ENCODE measurements around the gene GAS7. TPM values are rescaled to one million over a fixed set of nuclear protein-coding genes. Genes with fewer than 3 reads are reported as not detected.

The GAS7 gene
- total and polyA plus RNA-seq, 3 donors from 2014 or later, result 70.2 to 184 (median 152) TPM

GRCh38 chr17:10069301-10069700 is 129.1 kb downstream of the GAS7 start:
- peak; percentile 54 for DNase-seq
- Histone ChIP-seq H3K4me3 (no peak overlapping the region), H3K27ac (no peak overlapping the region), H3K36me3 (ENCODE audit: low read depth, missing control alignments) (no peaks in the 10 kb centered on the region), H3K4me1 (peaks cover 8% of the 10 kb centered on the region), H3K9me3 (no peaks in the 10 kb centered on the region), H3K27me3 (no peaks in the 10 kb centered on the region)
- 42 to 61% methylated on average over 5 of the region's 5 CpGs for WGBS, 2 donors
- intact Hi-C loops (cut with DNase I; ENCODE audit: low total_unique reads), result no loop called here
- TF ChIP-seq, protein P1, sequence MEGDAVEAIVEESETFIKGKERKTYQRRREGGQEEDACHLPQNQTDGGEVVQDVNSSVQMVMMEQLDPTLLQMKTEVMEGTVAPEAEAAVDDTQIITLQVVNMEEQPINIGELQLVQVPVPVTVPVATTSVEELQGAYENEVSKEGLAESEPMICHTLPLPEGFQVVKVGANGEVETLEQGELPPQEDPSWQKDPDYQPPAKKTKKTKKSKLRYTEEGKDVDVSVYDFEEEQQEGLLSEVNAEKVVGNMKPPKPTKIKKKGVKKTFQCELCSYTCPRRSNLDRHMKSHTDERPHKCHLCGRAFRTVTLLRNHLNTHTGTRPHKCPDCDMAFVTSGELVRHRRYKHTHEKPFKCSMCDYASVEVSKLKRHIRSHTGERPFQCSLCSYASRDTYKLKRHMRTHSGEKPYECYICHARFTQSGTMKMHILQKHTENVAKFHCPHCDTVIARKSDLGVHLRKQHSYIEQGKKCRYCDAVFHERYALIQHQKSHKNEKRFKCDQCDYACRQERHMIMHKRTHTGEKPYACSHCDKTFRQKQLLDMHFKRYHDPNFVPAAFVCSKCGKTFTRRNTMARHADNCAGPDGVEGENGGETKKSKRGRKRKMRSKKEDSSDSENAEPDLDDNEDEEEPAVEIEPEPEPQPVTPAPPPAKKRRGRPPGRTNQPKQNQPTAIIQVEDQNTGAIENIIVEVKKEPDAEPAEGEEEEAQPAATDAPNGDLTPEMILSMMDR (IDR thresholded peaks at IDR 0.05), result no peak
- TF ChIP-seq POLR2A (IDR thresholded peaks at IDR 0.05), result no peak

DNA sequence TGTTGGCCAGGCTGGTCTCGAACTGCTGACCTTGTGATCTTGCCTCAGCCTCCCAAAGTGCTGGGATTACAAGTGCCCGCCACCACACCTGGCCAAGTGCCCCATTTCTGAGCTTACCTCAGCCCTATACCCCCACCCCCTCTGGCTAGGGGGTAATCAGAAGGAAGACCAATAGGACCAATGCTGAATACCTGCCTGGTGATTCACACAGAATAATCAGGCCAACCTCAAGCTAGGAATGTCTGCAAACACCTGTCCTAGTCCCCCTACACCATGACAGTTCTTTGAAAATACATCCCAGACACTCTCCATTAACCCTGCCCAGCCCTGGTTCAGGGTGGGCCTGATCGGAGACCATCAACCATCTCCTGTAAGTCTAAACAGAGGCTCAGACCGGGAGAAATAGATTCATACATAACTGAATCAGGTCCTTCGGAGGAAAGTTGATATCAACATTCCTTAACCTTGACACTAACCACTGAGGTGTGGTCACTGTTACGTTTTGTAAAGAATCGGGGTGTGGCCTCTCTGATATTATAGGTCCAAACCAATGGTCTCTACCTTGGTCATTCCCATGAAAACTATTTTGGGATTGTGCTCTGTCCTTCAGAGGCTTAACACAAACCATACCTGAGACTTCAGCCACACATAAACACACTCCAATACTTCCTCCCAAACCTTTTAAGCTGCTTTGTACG is 130.8 kb downstream of the GAS7 start:
- no peak for TF ChIP-seq POLR2A (IDR thresholded peaks at IDR 0.05)
- TF ChIP-seq, protein P1 (IDR thresholded peaks at IDR 0.05), result no peak
- H3K4me3 ChIP-seq, result no peak overlapping the region
- peaks cover 8% of the 10 kb centered on the region for H3K4me1 ChIP-seq
- intact Hi-C loops (cut with DNase I; ENCODE audit: low total_unique reads), result no loop called here
- H3K27ac ChIP-seq, result no peak overlapping the region
- 86 to 92% methylated on average over 8 of the region's 8 CpGs for WGBS, 2 donors
- H3K36me3 ChIP-seq (ENCODE audit: low read depth, missing control alignments), result no peaks in the 10 kb centered on the region
- H3K9me3 ChIP-seq, result no peaks in the 10 kb centered on the region
- no peaks in the 10 kb centered on the region for H3K27me3 ChIP-seq
- DNase-seq, result no peak

GRCh38 chr17:10064536-10064935 is 133.9 kb downstream of the GAS7 start:
- no peaks in the 10 kb centered on the region for H3K36me3 ChIP-seq (ENCODE audit: low read depth, missing control alignments)
- H3K4me1 ChIP-seq, result peaks cover 6% of the 10 kb centered on the region
- no peak for DNase-seq
- H3K27ac ChIP-seq, result no peak overlapping the region
- no peaks in the 10 kb centered on the region for H3K9me3 ChIP-seq
- intact Hi-C loops (cut with DNase I; ENCODE audit: low total_unique reads), result no loop called here
- TF ChIP-seq, protein P1 (IDR thresholded peaks at IDR 0.05), result no peak
- TF ChIP-seq POLR2A (IDR thresholded peaks at IDR 0.05), result no peak
- H3K4me3 ChIP-seq, result no peak overlapping the region
- H3K27me3 ChIP-seq, result no peaks in the 10 kb centered on the region
- 93 to 97% methylated on average over 3 of the region's 3 CpGs for WGBS, 2 donors

- H3K27me3 ChIP-seq, result no peaks in the 10 kb centered on the region
- TF ChIP-seq, protein P1 (IDR thresholded peaks at IDR 0.05), result no peak
- TF ChIP-seq POLR2A (IDR thresholded peaks at IDR 0.05), result no peak
- no peaks in the 10 kb centered on the region for H3K36me3 ChIP-seq (ENCODE audit: low read depth, missing control alignments)
- DNase-seq, result peak; percentile 32
- H3K27ac ChIP-seq, result no peak overlapping the region
- WGBS, 2 donors, result 62 to 72% methylated on average over 17 of the region's 17 CpGs
- H3K4me1 ChIP-seq, result no peaks in the 10 kb centered on the region
- H3K4me3 ChIP-seq, result no peak overlapping the region
- intact Hi-C loops (cut with DNase I; ENCODE audit: low total_unique reads), result no loop called here
- no peaks in the 10 kb centered on the region for H3K9me3 ChIP-seq
These were observed 134.6 kb downstream of the GAS7 start for GRCh38 chr17:10063730-10064241.
